ENCODE data around the gene ZFAND3.

DNA sequence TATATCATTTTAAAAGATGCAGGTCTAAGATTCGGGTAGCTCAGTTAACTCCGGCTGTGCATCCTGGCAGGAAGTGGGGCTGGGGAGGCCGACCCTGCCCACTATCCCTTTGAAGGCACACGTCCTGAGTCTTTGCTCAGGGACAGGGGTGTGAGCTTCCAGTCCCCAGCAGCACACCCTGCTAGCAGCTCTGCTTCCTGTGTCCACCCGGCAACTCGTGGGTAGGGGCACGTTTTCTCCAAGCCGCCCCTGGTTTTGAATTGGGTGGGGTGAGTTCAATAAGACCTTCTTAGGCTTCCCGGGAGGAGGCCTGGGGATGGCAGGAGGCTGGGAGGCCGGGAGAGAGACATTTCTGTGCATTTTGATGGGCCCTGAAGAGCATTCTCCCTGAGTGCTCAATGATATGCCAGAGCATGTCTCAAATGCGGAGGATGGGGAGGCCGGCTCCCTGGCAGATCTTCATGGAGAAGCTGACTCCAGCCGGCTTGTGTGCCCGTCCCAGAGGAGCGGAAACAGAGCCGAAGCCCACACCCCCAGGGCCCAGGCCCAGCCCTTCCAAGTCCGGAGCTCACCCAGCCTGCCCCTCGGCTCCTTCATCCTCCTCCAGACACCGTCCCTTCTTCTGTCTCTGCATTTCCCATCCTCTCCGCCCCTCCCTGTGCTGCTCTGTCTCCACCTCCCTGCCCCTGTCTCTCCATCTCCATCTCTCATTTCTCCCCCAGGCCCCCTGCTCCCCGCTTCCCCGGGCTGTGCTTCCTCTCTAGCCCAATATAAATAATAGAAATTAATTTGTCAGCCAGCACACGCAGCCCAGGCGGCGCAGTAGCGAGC, 36.3 kb upstream of the ZFAND3 start:
- no peak for TF ChIP-seq POLR2A (IDR thresholded peaks at IDR 0.05)
- TF ChIP-seq CTCF (IDR thresholded peaks at IDR 0.05), result no peak

All from Peyer's patch (tissue), 4 donors.